Neutrophil (primary cell): ENCODE data around the gene SAXO2.
"Not testable (repeated sequence)": the region's sequence is repeated elsewhere in the genome, so short reads cannot be mapped to it uniquely, and the experiment has no call there.

Source experiments
- H3K27ac ChIP-seq: fragments of 200-600 bp; sonication (generic); 2 replicates; pipeline ENCODE4 v1.5.1; 2016; ENCODE audit warnings: mild to moderate bottlenecking, moderate library complexity
- H3K27me3 ChIP-seq: fragments of 200-600 bp; sonication (generic); 2 replicates; pipeline ENCODE4 v1.6.0; 2016; ENCODE audit warnings: mild to moderate bottlenecking
- H3K36me3 ChIP-seq: fragments of 200-600 bp; sonication (generic); 2 replicates; pipeline ENCODE4 v1.5.1; 2017
- H3K4me1 ChIP-seq, 2 experiments: fragments of 200-600 bp in 1 of 2; sonication (generic) in 1 of 2; 1 replicate in 1 of 2; 2 replicates in 1 of 2; pipeline versions ENCODE4 v1.5.1 to v1.6.1; 2013 to 2016; ENCODE audit warnings: low read depth in 1 of 2, low read length in 1 of 2, mild to moderate bottlenecking in 1 of 2, moderate library complexity in 1 of 2; ENCODE audit not compliant: control insufficient read depth in 1 of 2, insufficient read depth in 1 of 2
- H3K4me3 ChIP-seq, 2 experiments: fragments of 200-600 bp in 1 of 2; sonication (generic) in 1 of 2; 1 replicate in 1 of 2; 2 replicates in 1 of 2; pipeline ENCODE4 v1.5.1; 2013 to 2016; ENCODE audit warnings: low read depth in 1 of 2, low read length in 1 of 2, mild to moderate bottlenecking in 1 of 2, moderate library complexity in 1 of 2
- H3K9me3 ChIP-seq: fragments of 200-600 bp; sonication (generic); 2 replicates; pipeline ENCODE4 v1.5.1; 2016
- TF ChIP-seq, protein P1 (sequence below): fragments of 200-600 bp; sonication (generic); IDR thresholded peaks from 2 replicates; pipeline ENCODE4 v1.5.1; 2016; ENCODE audit warnings: antibody characterized with exemption

Gene SAXO2

GRCh38 chr15:82272154-82272553, 9.5 kb downstream of the SAXO2 start:
- TF ChIP-seq, protein P1, sequence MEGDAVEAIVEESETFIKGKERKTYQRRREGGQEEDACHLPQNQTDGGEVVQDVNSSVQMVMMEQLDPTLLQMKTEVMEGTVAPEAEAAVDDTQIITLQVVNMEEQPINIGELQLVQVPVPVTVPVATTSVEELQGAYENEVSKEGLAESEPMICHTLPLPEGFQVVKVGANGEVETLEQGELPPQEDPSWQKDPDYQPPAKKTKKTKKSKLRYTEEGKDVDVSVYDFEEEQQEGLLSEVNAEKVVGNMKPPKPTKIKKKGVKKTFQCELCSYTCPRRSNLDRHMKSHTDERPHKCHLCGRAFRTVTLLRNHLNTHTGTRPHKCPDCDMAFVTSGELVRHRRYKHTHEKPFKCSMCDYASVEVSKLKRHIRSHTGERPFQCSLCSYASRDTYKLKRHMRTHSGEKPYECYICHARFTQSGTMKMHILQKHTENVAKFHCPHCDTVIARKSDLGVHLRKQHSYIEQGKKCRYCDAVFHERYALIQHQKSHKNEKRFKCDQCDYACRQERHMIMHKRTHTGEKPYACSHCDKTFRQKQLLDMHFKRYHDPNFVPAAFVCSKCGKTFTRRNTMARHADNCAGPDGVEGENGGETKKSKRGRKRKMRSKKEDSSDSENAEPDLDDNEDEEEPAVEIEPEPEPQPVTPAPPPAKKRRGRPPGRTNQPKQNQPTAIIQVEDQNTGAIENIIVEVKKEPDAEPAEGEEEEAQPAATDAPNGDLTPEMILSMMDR = no peak
- no peaks in the 10 kb centered on the region for H3K27me3 ChIP-seq

GRCh38 chr15:82275410-82275809, 12.8 kb downstream of the SAXO2 start:
- TF ChIP-seq, protein P1 = no peak
- Histone ChIP-seq H3K9me3 (no peaks in the 10 kb centered on the region), H3K36me3 (no peaks in the 10 kb centered on the region), H3K4me1 (no peaks in the 10 kb centered on the region), H3K27me3 (peaks cover 15% of the 10 kb centered on the region), H3K4me3 (no peak overlapping the region), H3K27ac (no peak overlapping the region)

More at GRCh38 chr15:82272154-82272553, 9.5 kb downstream of the SAXO2 start:
- no peaks in the 10 kb centered on the region for H3K9me3 ChIP-seq
- no peak overlapping the region for H3K4me3 ChIP-seq
- no peaks in the 10 kb centered on the region for H3K36me3 ChIP-seq
- no peak overlapping the region for H3K27ac ChIP-seq
- no peaks in the 10 kb centered on the region for H3K4me1 ChIP-seq

- not testable (repeated sequence) for H3K27ac ChIP-seq, H3K9me3 ChIP-seq, H3K4me1 ChIP-seq, H3K36me3 ChIP-seq, H3K4me3 ChIP-seq
- peaks cover 30% of the 10 kb centered on the region for H3K27me3 ChIP-seq
Measured at GRCh38 chr15:82281276-82281675, 18.7 kb downstream of the SAXO2 start.

GRCh38 chr15:82282386-82282785, 19.8 kb downstream of the SAXO2 start:
- not testable (repeated sequence) for H3K36me3 ChIP-seq, H3K4me3 ChIP-seq, H3K27ac ChIP-seq, H3K9me3 ChIP-seq, H3K4me1 ChIP-seq
- peaks cover 30% of the 10 kb centered on the region for H3K27me3 ChIP-seq

- not testable (repeated sequence) for H3K4me1 ChIP-seq, H3K27ac ChIP-seq, H3K4me3 ChIP-seq
Measured at GRCh38 chr15:82284381-82284780, 21.8 kb downstream of the SAXO2 start.

DNA sequence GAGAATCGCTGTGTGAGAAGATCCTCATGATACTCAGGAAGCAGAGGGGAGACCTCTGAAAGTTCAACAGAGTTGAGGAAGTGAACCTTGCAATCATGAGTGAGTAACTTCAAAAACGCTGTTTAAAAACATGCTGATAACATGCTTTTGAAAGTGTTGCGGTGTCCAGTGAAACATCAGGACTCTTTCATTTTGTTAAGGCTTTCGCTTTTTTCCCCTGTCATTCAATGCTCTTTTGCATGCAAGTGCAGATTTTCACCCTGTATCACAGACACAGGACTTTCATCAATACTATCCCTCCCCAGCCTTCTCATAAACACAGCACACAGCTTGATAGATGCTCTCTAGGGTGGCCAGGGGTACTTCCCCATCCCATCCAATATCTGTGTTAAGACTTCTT, 23.9 kb downstream of the SAXO2 start:
- H3K4me1 ChIP-seq, H3K27me3 ChIP-seq, H3K4me3 ChIP-seq, H3K9me3 ChIP-seq, H3K36me3 ChIP-seq, H3K27ac ChIP-seq: not testable (repeated sequence)

More at GRCh38 chr15:82284381-82284780, 21.8 kb downstream of the SAXO2 start:
- peaks cover 22% of the 10 kb centered on the region for H3K27me3 ChIP-seq
- H3K9me3 ChIP-seq, H3K36me3 ChIP-seq: not testable (repeated sequence)

- not testable (repeated sequence) for H3K27ac ChIP-seq, H3K36me3 ChIP-seq, H3K27me3 ChIP-seq, H3K9me3 ChIP-seq, H3K4me3 ChIP-seq, H3K4me1 ChIP-seq
Measured at GRCh38 chr15:82288202-82288601, 25.6 kb downstream of the SAXO2 start.

- no peaks in the 10 kb centered on the region for H3K4me1 ChIP-seq
- no peaks in the 10 kb centered on the region for H3K9me3 ChIP-seq
- no peaks in the 10 kb centered on the region for H3K36me3 ChIP-seq
- TF ChIP-seq, protein P1 = no peak
- H3K27me3 ChIP-seq = no peaks in the 10 kb centered on the region
- H3K27ac ChIP-seq = no peak overlapping the region
- H3K4me3 ChIP-seq = no peak overlapping the region
Measured at GRCh38 chr15:82292271-82292670, 29.7 kb downstream of the SAXO2 start.
